HepG2 (cell line): ENCODE data around the gene FSD1. TPM values are rescaled to one million over a fixed set of nuclear protein-coding genes. Genes with fewer than 3 reads are reported as not detected.

Source experiments
- ATAC-seq: fragments of 200-7000 bp; cut with Tn5 transposase; 3 replicates; pipeline ENCODE4 v1.9.1; 2020; ENCODE audit warnings: mild to moderate bottlenecking, moderate library complexity
- BruUV-seq: library from RNA; stranded (reverse); fragments of 400-500 nt; replicated peaks from 2 replicates; lab custom pipeline; 2021; lab: Mats Ljungman, UMichigan
- CTCF ChIA-PET: fragments of 300-600 bp; formaldehyde crosslinking; extraction: SDS; loops from one replicate; lab custom pipeline; 2021; ENCODE audit warnings: low total read pairs, inconsistent platforms, low intra/inter-chr PET ratio; lab: Yijun Ruan, JAX
- POLR2A ChIA-PET: fragments of 350-600 bp; sonication (Branson Sonifier 250); formaldehyde crosslinking; loops from one replicate; lab custom pipeline; 2020; ENCODE audit warnings: antibody characterized with exemption, inconsistent platforms; lab: Yijun Ruan, JAX
- DNase-seq: peaks from one replicate; pipeline ENCODE4 v3.0.0-alpha.2; 2015; ENCODE audit warnings: low spot score
- FAIRE-seq: peaks from 3 replicates; lab custom pipeline; 2011; peaks lifted over from hg19 to GRCh38; lab: Jason Lieb, UNC
- H2AFZ ChIP-seq: one replicate; pipeline ENCODE4 v1.6.1; 2011; ENCODE audit warnings: low read length, inconsistent platforms
- H3K27ac ChIP-seq: fragments of 300-600 bp; 3 replicates; pipeline ENCODE4 v1.8.0; 2011; ENCODE audit warnings: mixed run types, mild to moderate bottlenecking, mixed read lengths, low read length, inconsistent platforms; ENCODE audit not compliant: insufficient read depth; ENCODE audit errors: extremely low read length
- H3K27me3 ChIP-seq, 2 experiments: fragments of 200-600 bp in 1 of 2; 2 replicates in 1 of 2; 3 replicates in 1 of 2; pipeline versions ENCODE4 v1.6.0 to v1.8.0; 2011; ENCODE audit warnings: low read length in 2 of 2, mild to moderate bottlenecking in 2 of 2, moderate library complexity in 2 of 2, inconsistent platforms in 1 of 2; ENCODE audit not compliant: insufficient read depth in 2 of 2, control insufficient read depth in 1 of 2
- H3K36me3 ChIP-seq, 2 experiments: fragments of 200-600 bp in 1 of 2; replicated peaks in 1 of 2; 2 replicates in 1 of 2; 3 replicates in 1 of 2; pipeline versions ENCODE4 v1.5.1 to v1.8.0; 2011; ENCODE audit warnings: low read length in 2 of 2, inconsistent platforms in 1 of 2; ENCODE audit not compliant: insufficient read depth in 2 of 2, control insufficient read depth in 1 of 2
- H3K4me1 ChIP-seq: 2 replicates; pipeline ENCODE4 v1.5.1; 2012; ENCODE audit warnings: low read length, inconsistent platforms; ENCODE audit not compliant: insufficient read depth
- H3K4me2 ChIP-seq: 2 replicates; pipeline ENCODE4 v1.6.0; 2011; ENCODE audit warnings: low read depth, low read length, inconsistent platforms
- H3K4me3 ChIP-seq, 3 experiments: fragments of 200-600 bp in 1 of 3; sonication (generic), shearing (Covaris generic) in 1 of 3; replicated peaks in 1 of 3; 2 replicates each; pipeline ENCODE4 v1.5.1; 2011 to 2016; ENCODE audit warnings: low read length in 3 of 3, inconsistent platforms in 2 of 3, low read depth in 2 of 3, mild to moderate bottlenecking in 2 of 3, control low read depth in 1 of 3, mixed read lengths in 1 of 3; ENCODE audit not compliant: insufficient read depth in 1 of 3
- H3K79me2 ChIP-seq: one replicate; pipeline ENCODE4 v1.6.1; 2011; ENCODE audit warnings: low read length, inconsistent platforms; ENCODE audit not compliant: insufficient read depth
- H3K9ac ChIP-seq: 2 replicates; pipeline ENCODE4 v1.6.0; 2011; ENCODE audit warnings: mild to moderate bottlenecking, low read depth, low read length, inconsistent platforms; ENCODE audit not compliant: insufficient read depth
- H3K9me3 ChIP-seq: 2 replicates; pipeline ENCODE4 v1.5.1; 2012; ENCODE audit warnings: mild to moderate bottlenecking, low read length
- H4K20me1 ChIP-seq: 2 replicates; pipeline ENCODE4 v1.6.0; 2011; ENCODE audit warnings: inconsistent platforms, mild to moderate bottlenecking, low read length, moderate library complexity; ENCODE audit not compliant: insufficient read depth
- FIP1L1 ChIP-seq: fragments of 200-400 bp; formaldehyde crosslinking; IDR thresholded peaks from 2 replicates; pipeline ENCODE4 v1.6.1; 2018; ENCODE audit warnings: low read depth, mild to moderate bottlenecking, low read length, moderate library complexity, borderline replicate concordance; ENCODE audit not compliant: insufficient read depth
- HDAC1 ChIP-seq: sonication (generic); formaldehyde crosslinking; IDR thresholded peaks from 2 replicates; pipeline ENCODE4 v1.5.1; 2020; ENCODE audit warnings: mild to moderate bottlenecking, missing genetic modification reagents
- HNRNPLL ChIP-seq: fragments of 200-400 bp; formaldehyde crosslinking; IDR thresholded peaks from 2 replicates; pipeline ENCODE4 v1.6.1; 2017; ENCODE audit warnings: mild to moderate bottlenecking, low read depth, low read length; ENCODE audit not compliant: poor library complexity, severe bottlenecking
- MYPOP ChIP-seq: sonication (generic); formaldehyde crosslinking; IDR thresholded peaks from 2 replicates; pipeline ENCODE4 v1.8.1; 2023; ENCODE audit warnings: mild to moderate bottlenecking, moderate library complexity, missing genetic modification reagents
- RBFOX2 ChIP-seq: fragments of 200-400 bp; formaldehyde crosslinking; IDR thresholded peaks from 2 replicates; pipeline ENCODE4 v1.6.1; 2017; ENCODE audit warnings: low read depth, mild to moderate bottlenecking, low read length
- RFXANK ChIP-seq: IDR thresholded peaks from 2 replicates; pipeline ENCODE4 v1.6.1; 2016
- SOX5 ChIP-seq: IDR thresholded peaks from 2 replicates; pipeline ENCODE4 v1.6.1; 2016; ENCODE audit warnings: borderline replicate concordance
- ZNF274 ChIP-seq: sonication (generic); formaldehyde crosslinking; IDR thresholded peaks from 2 replicates; pipeline ENCODE4 v1.5.1; 2020; ENCODE audit warnings: mild to moderate bottlenecking, missing genetic modification reagents
- ZNF549 ChIP-seq: sonication (generic); formaldehyde crosslinking; IDR thresholded peaks from 2 replicates; pipeline ENCODE4 v1.5.0; 2020; ENCODE audit warnings: missing genetic modification reagents
- ZNF616 ChIP-seq: sonication (generic); formaldehyde crosslinking; IDR thresholded peaks from 2 replicates; pipeline ENCODE4 v1.5.0; 2020; ENCODE audit warnings: low read depth, mild to moderate bottlenecking, missing genetic modification reagents
- ZNF629 ChIP-seq: sonication (generic); formaldehyde crosslinking; conservative IDR thresholded peaks from 2 replicates; pipeline ENCODE4 v1.5.0; 2020; ENCODE audit warnings: missing genetic modification reagents
- WGBS: methylation state at CpG from one replicate; pipeline ENCODE4 v1.1.6; 2017; ENCODE audit warnings: low lambda C conversion rate; 5-methylcytosine and 5-hydroxymethylcytosine counted together
- in situ Hi-C: cut with HindIII; loops from 2 replicates; pipeline ENCODE4 v1.10.0; 2017; ENCODE audit warnings: low pct_unique_long_range_greater_than_20kb; ENCODE audit not compliant: extremely low pct_ligation_motif_present
- intact Hi-C: fragments of 100-400 bp; cut with micrococcal nuclease; formaldehyde crosslinking; loops from one replicate; pipeline ENCODE4 v1.10.0; 2022; ENCODE audit not compliant: unreplicated experiment
- polyA plus RNA-seq, 8 experiments: library from polyadenylated mRNA; depleted of rRNA in 3 of 8; stranded (reverse) in 7 of 8; unstranded in 1 of 8; fragments of >200 nt; fragmentation: Illumina TruSeq in 4 of 8; extraction: Trizol in 4 of 8; gene quantifications; 2 replicates each; pipeline versions ENCODE4 v1.2.1 to v1.2.3, GENCODE V29; 2011 to 2016; ENCODE audit warnings: low read depth in 4 of 8, missing spikeins in 1 of 8, mixed read lengths in 1 of 8; ENCODE audit not compliant: insufficient read depth in 1 of 8
- total RNA-seq, 5 experiments: library from RNA; depleted of rRNA; stranded (reverse); fragments of >200 nt; fragmentation: Illumina TruSeq; extraction: Trizol; gene quantifications; 2 replicates each; pipeline ENCODE4 v1.2.3, GENCODE V29; 2016; ENCODE audit warnings: low read depth in 1 of 5

The FSD1 gene
- total and polyA plus RNA-seq, 2 of the 13 experiments (the other 11 are each of a cell fraction or from before 2014, with no cell fraction given) = 0.29 to 0.66 TPM

- FAIRE-seq (no peak), ATAC-seq (no peak), DNase-seq (no peak)
- POLR2A ChIA-PET = no interaction called here
- TF ChIP-seq HNRNPLL = no peak
- TF ChIP-seq HDAC1 (CRISPR knock-in tag) = no peak
- TF ChIP-seq RFXANK (CRISPR knock-in tag) = no peak
- TF ChIP-seq ZNF274 (CRISPR knock-in tag) = no peak
- 0 out of 2 replicates have a peak, but pooled peaks have one; percentile 6 for TF ChIP-seq ZNF629 (CRISPR knock-in tag)
- no peak for TF ChIP-seq SOX5
- no peak for TF ChIP-seq ZNF549 (CRISPR knock-in tag)
- no peak for TF ChIP-seq MYPOP
- TF ChIP-seq ZNF616 (CRISPR knock-in tag) = no peak
- H4K20me1 ChIP-seq = no peaks in the 10 kb centered on the region
- H3K36me3 ChIP-seq = peaks cover 21 to 55% of the 10 kb centered on the region in 2 experiments; a peak in 4 of 5 replicates
- intact Hi-C loops = no loop called here
- peaks cover 5% of the 10 kb centered on the region for H3K9me3 ChIP-seq
- no peaks in the 10 kb centered on the region; a peak in 1 of 5 replicates for H3K27me3 ChIP-seq
- H3K4me2 ChIP-seq = no peak overlapping the region
- CTCF ChIA-PET = no interaction called here
- H3K79me2 ChIP-seq = no peaks in the 10 kb centered on the region
- no peaks in the 10 kb centered on the region for H3K4me1 ChIP-seq
- 95% methylated on average over 6 of the region's 6 CpGs for WGBS
- H3K27ac ChIP-seq = no peak overlapping the region
- H3K9ac ChIP-seq = no peak overlapping the region
- no peak overlapping the region for H3K4me3 ChIP-seq
- BruUV-seq = no TSS peak
- no peak overlapping the region for H2AFZ ChIP-seq
- in situ Hi-C loops = no loop called here
Measured at GRCh38 chr19:4257025-4257424, 47.4 kb upstream of the FSD1 start.

- POLR2A ChIA-PET = no interaction called here
- Histone ChIP-seq H3K27me3 (no peaks in the 10 kb centered on the region; a peak in 1 of 5 replicates), H3K4me3 (no peak overlapping the region), H3K36me3 (peaks cover 19 to 50% of the 10 kb centered on the region in 2 experiments; a peak in 4 of 5 replicates), H3K79me2 (no peaks in the 10 kb centered on the region), H3K27ac (no peak overlapping the region), H3K4me1 (no peaks in the 10 kb centered on the region), H2AFZ (no peak overlapping the region), H3K4me2 (no peak overlapping the region), H3K9me3 (peaks cover 5% of the 10 kb centered on the region), H4K20me1 (no peaks in the 10 kb centered on the region), H3K9ac (no peak overlapping the region)
- intact Hi-C loops = no loop called here
- ATAC-seq = peak; percentile 29; the same call in 1 of the 3 replicates
- TF ChIP-seq RBFOX2 (0 out of 2 replicates have a peak, but pooled peaks have one; percentile 20), FIP1L1 (no peak)
- CTCF ChIA-PET = no interaction called here
- no TSS peak for BruUV-seq
- no peak for DNase-seq
- in situ Hi-C loops = no loop called here
- WGBS = over 99% methylated on average over 21 of the region's 28 CpGs
- FAIRE-seq = no peak
Measured at GRCh38 chr19:4258181-4258580, 46.2 kb upstream of the FSD1 start.
